8988T (cell line): ENCODE results near the gene HLA-DPB1.

Source experiments
- DNase-seq: peaks from one replicate; pipeline ENCODE4 v3.0.0; 2011

Gene HLA-DPB1

DNA sequence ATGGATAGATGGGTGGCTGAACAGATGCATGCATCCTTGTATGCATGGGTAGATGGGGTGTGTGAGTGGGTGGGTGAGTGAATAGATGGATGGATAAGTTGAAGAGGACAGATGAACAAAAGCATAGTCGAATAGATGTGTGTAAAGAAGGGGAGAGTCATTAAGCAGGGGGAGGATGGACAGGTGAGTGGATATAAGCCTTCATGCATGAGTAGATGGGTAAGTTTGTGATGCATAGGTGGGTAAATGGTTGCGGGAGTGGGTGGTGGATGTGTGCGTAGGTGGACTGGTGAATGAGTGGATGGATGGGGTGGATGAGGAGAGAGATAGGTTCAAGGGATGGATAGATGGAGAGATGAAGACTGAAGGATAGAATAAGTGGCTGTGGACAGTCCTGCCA, 29.6 kb downstream of the HLA-DPB1 start:
- DNase-seq: no peak

- no peak for DNase-seq
Observed at GRCh38 chr6:33105916-33106871, 30.4 kb downstream of the HLA-DPB1 start.

DNA sequence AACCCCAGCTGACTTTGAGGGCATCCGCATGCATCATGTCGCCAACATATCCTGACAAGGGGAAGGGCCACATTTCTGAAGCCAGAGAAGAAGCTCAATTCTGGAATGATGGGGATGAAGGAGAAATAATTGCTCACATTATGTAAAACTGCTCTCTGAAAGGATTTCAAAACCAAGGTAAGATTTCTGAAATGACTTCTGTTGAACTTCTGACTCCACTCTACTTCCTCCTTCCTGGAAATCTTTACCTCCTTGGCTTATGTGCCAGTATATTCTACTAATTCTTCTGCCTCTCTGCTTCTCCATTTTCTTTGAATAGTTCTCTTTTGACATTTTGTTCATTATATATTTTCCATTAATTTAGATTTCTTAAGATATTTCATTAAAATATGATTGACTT, 31.9 kb downstream of the HLA-DPB1 start:
- no peak for DNase-seq

DNA sequence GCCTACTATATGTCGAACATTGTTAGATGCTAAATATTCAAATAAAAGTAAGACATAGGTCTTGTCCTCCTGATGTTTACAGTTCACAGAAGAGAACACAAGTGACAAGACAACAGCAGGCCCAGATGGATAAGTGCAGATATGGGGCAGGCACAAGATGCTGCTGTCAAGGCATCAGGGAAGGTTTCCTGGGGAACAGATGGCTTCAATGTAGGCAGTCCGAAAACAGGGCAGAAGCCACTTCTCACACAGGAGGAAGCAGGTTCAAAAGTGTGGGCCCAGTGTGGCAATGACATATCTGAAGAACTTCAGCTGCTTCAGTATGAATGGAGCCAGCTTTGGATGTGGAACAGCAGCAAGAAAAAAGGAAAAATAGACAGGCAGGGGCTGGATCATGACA, 32.5 kb downstream of the HLA-DPB1 start:
- DNase-seq: no peak

DNA sequence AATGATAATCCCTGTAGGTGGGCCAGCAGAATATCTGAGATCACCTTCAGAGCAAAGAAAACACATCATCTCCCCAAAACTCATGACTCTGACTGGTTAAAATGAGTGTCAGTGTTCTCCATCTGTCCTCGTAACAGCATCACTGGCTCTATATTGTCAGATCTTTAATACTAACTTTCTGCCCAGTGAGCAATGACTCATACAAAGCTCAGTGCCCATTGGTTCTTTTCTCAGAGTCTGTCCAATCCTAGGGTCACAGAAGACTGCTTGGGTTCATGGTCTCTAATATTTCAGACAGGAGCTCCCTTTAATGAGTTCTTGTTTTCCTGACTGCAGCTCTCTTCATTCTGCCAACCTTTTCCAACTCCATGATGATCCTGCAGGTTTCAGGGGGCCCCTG, 36.4 kb downstream of the HLA-DPB1 start:
- DNase-seq: no peak

GRCh38 chr6:33113755-33114154, 38.0 kb downstream of the HLA-DPB1 start:
- no peak for DNase-seq

DNA sequence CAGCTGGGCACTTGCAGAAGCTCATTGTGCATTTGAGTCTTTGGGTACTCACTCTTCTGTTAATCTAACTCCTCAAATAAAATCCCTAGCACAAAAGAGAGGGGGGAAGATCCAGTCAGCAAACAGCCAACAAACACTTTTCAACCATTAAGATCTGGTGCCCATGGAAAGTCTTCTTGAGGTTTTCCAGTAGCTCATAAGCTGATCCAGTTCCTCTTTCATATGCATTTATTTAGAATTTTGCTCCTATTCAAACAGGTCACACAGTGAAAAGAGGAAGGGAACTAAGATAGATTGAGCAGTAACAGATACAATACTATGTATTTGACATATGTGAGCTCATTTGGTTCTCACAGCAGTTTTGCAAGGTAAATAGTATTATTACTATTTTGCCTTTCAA, 38.6 kb downstream of the HLA-DPB1 start:
- no peak for DNase-seq

DNA sequence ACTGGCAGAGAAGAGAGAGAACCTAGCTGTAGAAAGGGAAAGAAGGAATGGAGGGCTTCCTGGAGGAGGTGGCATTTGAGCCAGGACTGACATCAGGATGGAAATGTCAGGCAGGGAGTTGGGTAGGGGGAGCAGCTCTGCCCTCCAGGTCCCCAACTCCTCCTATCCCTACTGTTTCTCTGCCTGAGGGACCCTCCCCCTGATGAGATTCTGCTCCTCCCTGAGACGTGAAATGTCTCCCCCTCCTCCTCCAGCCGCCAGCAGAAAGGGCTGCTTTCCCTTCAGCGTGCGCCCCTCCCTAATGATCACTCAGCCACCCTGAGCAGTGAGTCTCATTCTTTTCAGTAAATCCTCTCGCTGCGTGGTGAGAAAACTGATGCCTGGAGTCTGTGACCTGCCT, 40.6 kb downstream of the HLA-DPB1 start:
- no peak for DNase-seq

GRCh38 chr6:33116841-33117711, 41.3 kb downstream of the HLA-DPB1 start:
- no peak for DNase-seq

DNA sequence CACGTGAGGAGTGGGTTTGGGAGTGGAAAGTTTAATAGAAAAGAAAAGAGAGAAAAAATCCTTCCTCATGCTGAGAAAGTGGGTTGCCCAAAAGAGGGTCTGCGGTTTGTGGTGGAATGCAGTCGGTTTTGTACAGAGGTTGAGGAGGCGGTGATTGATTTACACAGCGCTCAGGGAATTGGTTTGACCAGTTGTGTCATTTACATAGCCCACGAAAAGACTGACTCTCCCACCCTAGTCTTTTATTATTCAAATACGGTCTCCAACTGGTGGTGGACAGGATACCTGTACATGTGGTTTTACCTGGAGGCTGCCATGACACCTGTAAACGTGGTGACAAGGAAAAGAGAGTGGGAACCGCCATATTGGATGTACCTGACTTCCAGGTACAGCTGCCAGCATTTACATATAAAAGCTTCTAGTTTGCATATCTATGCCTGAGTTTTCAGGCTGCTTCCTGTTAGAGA, 42.1 kb downstream of the HLA-DPB1 start:
- no peak for DNase-seq

DNA sequence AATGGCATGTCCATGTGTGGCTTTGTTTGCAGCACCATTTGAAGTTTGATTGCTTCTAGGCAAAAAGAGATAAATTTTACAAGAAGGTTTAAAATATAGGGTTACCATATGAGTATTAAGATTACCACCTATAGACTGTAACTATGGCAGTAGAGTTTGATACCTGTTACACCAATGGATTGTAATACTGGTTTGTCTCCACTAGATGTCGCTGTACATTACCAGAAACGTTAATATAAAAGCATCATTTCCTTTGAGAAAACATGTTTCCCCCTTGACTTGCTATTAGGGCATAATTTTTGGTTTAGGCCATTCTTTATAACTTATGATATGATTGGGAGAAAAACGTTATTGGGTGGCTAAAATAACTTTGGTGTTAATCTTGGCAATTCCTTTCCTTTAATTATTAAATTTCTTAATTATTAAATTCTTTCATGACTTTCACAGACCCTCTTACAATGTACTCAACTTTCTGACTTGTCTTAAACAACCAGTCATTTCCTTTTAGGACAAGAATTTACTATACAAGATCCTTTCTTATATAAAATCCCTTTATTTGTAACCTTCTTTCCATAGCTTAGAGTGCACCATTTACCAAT, 42.8 kb downstream of the HLA-DPB1 start:
- no peak for DNase-seq

DNA sequence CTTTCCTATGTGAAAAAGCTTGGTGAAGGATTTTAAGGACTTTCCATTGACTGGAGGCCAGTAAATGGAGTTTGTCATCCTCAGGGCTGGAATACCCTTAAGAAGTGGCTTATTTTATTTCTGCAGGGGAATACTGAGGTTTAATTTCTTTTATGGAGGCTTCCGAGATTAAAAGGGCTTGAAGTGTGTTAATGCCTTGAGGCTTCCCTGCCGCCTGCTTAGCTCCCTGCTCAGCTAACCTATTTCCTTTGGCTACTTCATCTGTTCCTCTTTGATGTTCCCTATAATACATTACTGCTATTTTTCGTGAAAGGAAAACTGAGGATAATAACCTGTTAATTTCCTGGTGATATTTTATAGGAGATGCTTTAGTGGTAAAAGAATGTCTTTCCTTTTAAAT, 44.2 kb downstream of the HLA-DPB1 start:
- no peak for DNase-seq

DNA sequence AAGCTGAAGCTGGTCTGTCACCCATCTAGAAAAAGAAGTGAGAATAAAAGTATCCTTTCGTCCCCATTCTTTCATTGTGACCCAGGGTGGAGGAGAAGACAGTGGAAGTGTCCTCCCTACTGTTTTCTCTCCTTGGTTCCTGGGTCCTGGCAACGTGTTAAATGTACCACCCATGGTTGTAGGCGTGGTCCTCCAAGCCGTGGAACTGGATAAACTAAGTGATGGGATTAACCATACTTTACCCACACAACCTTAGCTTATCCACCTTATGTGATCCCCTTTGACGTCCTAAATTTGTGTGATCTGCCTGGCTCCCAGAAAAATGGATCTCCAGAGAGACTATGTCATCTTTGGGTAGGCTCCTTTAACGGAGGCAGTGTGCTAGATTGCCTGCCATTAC, 47.4 kb downstream of the HLA-DPB1 start:
- no peak for DNase-seq

DNA sequence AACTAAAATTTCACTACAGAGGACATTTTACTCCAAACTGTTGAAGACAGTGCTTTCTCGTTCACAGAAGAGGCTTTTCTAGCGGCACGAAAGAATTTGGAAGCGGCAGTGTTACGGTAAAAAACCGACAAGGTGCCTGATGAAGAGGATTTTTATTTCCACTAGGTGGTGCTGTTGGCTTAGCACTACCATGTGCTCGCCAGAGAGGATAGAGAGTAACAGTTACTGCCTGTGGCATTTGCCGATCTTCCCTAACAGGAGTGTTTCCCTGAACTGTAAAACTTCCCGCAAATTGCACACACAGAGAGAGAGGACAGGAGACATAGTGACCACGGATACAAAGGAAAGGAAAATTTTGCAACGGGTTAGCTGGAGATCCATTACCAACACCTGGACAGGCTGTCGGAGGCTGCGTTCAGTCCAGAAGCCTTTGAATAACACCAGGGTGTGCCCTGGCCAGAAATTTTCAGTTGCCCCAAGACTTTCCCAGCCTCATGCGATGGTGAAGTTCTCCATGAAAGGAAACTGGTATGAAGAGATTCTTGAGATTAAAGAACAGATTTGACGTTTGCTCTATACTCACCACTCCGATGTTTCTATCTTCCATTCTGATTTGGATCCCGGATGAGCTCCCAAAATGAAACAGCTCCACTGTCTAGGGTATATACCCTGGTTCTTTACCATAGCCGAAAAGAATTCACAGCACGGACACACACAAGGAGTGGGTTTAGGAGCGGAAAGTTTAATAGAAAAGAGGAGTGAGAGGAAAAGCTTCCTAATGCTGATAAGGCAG, 48.1 kb downstream of the HLA-DPB1 start:
- no peak for DNase-seq

DNA sequence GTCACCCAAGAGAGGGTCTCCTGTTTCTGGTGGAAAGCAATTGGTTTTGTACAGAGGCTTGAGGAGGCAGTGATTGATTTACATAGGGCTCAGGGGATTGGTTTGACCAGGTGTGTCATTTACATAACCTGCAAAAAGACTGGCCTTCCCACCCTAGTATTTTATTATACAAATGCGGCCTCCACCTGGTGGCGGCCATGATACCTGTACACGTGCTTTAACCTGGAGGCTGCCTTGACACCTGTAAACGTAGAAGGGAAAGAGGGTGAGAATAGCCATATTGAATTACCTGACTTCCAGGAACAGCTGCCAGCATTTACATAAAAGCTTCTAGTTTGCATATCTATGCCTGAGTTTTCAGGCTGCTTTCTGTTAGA, 48.7 kb downstream of the HLA-DPB1 start:
- DNase-seq: no peak

DNA sequence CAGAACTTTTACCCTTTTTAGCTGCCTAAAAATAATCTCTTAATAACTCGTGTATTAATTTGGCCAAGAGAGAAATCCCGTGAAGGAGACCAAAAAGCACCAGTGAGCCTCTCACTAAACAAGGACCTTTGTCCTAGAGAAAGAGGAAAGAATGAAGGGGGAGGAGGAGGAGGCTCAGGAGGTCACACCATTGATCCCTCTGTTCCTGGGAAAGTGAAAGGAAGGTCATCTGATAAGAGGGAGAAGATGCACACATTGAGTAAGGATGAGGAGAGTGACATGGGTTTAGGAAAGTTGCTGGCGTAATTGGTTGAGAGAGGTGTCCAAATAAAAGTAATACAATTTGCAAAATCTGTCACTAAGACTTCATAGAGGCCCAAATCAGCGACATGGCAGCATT, 49.2 kb downstream of the HLA-DPB1 start:
- no peak for DNase-seq

GRCh38 chr6:33126101-33126714, 50.4 kb downstream of the HLA-DPB1 start:
- DNase-seq: peak; percentile 35

DNA sequence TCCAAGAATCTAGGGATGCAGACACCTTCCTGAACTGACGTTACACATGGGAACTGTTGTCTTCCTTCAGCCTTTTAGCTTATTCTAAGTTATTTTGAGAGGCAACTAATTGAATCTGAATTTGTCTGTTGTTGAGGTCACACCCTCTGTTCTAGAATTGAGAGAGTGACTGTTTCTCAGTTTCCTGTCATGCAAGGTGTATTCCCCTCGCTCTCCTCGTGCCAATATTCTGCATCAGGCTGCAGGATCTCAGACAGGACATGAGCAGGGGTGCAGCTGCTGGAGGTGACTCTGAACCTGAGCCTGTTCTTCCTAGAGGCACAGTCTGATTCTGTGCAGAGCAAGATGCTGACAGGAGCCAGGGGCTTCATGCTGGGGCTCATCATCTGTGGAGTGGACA, 52.5 kb downstream of the HLA-DPB1 start:
- DNase-seq: no peak

DNA sequence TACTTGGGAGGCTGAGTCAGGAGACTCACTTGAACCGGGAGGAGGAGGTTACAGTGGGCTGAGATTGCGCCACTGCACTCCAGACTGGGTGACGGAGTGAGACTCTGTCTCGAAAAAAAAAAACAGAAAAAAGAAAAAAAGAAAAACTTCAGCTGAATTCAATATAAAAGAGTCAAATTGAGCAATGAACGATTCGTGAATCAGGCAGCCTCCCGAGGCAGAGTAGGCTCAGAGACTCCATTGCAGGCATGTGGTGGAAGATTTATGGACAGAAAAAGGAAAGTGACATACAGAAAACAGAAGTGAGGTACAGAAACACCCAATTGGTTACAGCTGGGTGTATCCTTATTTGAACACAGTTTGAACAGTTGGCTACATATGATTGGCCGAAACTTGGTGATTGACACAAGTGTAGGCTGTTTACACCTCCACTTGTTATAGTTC, 56.3 kb downstream of the HLA-DPB1 start:
- DNase-seq: no peak

DNA sequence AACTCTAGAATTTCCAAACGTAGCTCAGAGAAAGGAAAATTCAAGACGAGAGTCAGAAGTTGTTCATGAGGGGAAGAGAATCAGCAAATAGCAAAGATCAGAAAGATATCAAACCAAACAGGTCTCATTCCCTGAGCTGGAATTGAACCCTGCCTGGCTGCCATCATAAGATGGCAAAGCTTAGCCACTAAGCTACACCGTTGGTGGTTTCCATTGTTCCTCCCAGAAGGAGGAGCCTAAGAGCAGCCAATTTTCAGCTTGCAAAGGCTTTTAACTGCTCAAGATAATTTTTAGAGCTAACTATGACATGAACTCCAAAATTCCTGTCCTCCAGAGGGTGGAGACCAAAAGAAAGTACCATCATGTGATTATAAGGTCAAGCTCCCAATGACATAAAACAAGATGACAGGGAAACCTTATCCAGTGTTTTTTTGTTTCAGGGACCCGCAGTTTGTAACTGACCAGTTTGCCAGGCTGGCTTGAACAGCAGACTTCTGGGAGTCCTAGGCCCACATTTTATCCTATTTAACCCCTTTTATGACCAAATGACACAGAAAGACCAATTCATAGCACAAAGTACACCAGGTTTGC, 60.6 kb downstream of the HLA-DPB1 start:
- DNase-seq: no peak
